Measurements from ENCODE around the gene POLR2F.
A peak's percentile ranks its signal among the peaks of the same experiment; 100 is the strongest.

DNA sequence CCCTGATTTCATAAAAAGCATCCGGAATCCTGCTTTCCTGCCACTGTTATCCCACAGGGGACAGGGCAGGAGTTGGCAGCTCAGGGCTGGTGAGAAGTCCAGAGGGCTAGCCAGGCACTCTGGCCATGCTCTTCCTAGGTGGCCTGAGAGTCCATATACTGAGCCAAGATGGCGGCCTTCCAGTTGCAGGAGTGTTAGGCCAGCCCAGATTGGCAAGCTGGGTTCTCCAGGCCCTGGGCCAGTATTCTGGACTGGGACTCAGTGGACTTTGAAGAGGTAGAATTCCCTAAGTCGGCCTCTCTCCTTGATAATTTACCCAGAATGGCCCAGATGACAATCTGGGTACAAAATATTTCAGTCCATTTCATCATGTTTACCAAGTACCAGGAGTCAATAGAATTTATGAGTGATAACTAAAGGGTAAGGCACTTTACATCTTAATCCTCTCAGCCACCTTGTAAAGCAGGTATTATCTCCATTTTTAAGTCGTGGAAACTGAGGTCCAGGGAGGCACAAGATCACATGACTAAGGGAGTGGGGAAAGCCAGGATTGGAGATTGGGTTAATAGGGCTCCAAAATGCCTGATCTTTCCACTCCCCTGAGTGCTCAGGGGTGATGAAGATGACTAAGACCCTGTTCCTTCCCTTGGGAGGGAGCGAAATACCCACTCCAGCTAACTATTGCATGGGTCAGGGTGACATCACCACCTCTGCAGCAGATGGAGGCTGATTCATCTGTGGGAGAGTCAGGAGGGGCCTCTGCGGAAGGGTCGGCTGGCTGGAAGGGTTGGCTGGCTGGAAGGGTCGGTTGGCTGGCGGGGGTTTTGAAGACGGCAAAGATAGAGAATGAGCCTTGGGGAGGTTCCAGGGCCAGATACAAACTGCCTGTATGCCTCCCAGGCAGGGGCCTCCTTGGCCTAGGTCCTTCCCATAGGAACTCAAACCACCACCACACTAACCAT is 48.6 kb upstream of the POLR2F start:
- TF ChIP-seq POLR2AphosphoS5 (IDR thresholded peaks at IDR 0.05; ENCODE audit: insufficient read depth in 1 of 2, low read depth in 1 of 2): peak; percentile 77 to 78
- TF ChIP-seq, protein P1, sequence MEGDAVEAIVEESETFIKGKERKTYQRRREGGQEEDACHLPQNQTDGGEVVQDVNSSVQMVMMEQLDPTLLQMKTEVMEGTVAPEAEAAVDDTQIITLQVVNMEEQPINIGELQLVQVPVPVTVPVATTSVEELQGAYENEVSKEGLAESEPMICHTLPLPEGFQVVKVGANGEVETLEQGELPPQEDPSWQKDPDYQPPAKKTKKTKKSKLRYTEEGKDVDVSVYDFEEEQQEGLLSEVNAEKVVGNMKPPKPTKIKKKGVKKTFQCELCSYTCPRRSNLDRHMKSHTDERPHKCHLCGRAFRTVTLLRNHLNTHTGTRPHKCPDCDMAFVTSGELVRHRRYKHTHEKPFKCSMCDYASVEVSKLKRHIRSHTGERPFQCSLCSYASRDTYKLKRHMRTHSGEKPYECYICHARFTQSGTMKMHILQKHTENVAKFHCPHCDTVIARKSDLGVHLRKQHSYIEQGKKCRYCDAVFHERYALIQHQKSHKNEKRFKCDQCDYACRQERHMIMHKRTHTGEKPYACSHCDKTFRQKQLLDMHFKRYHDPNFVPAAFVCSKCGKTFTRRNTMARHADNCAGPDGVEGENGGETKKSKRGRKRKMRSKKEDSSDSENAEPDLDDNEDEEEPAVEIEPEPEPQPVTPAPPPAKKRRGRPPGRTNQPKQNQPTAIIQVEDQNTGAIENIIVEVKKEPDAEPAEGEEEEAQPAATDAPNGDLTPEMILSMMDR (IDR thresholded peaks at IDR 0.05): no peak

Data from vagina (tissue), 2 donors.